IMR-90 (cell line): Measurements from ENCODE around the gene SLC22A6. TPM values are rescaled to one million over a fixed set of nuclear protein-coding genes. Genes with fewer than 3 reads are reported as not detected.

ENCODE experiments used
- ATAC-seq: fragments of 200-7000 bp; cut with Tn5 transposase; 2 replicates; pipeline ENCODE4 v1.9.1; 2020; ENCODE audit warnings: low read depth, mild to moderate bottlenecking, moderate library complexity
- BruUV-seq: library from RNA; stranded (reverse); fragments of 400-500 nt; replicated peaks from 2 replicates; lab custom pipeline; 2021; lab: Mats Ljungman, UMichigan
- CTCF ChIA-PET: fragments of 300-600 bp; formaldehyde crosslinking; extraction: SDS; loops from one replicate; lab custom pipeline; 2021; ENCODE audit warnings: antibody characterized with exemption; lab: Yijun Ruan, JAX
- POLR2A ChIA-PET: fragments of 300-600 bp; sonication (Branson Sonifier 250); formaldehyde crosslinking; loops from one replicate; lab custom pipeline; 2022; ENCODE audit warnings: antibody characterized with exemption; ENCODE audit not compliant: unreplicated experiment; lab: Charles Lee
- DNase-seq: peaks from one replicate; pipeline ENCODE4 v3.0.0; 2013
- H2AFZ ChIP-seq: replicated peaks from 2 replicates; pipeline ENCODE3; 2013; ENCODE audit warnings: low read length, mild to moderate bottlenecking; ENCODE audit not compliant: poor library complexity
- H2AK5ac ChIP-seq: 2 replicates; pipeline ENCODE4 v1.6.1; 2013; ENCODE audit warnings: low read depth, low read length, inconsistent platforms
- H2AK9ac ChIP-seq: replicated peaks from 2 replicates; pipeline ENCODE3; 2013; ENCODE audit warnings: mild to moderate bottlenecking, low read depth, low read length, moderate library complexity; ENCODE audit not compliant: poor library complexity
- H2BK120ac ChIP-seq: 2 replicates; pipeline ENCODE4 v1.6.1; 2013; ENCODE audit warnings: low read depth, low read length, inconsistent platforms
- H2BK15ac ChIP-seq: 3 replicates; pipeline ENCODE4 v1.6.1; 2013; ENCODE audit warnings: low read depth, low read length, inconsistent platforms
- H2BK20ac ChIP-seq: 2 replicates; pipeline ENCODE4 v1.6.1; 2013; ENCODE audit warnings: low read depth, mild to moderate bottlenecking, inconsistent platforms, low read length, moderate library complexity
- H2BK5ac ChIP-seq: 2 replicates; pipeline ENCODE4 v1.6.1; 2013; ENCODE audit warnings: mild to moderate bottlenecking, low read depth, low read length, inconsistent platforms; ENCODE audit not compliant: poor library complexity, severe bottlenecking
- H3K14ac ChIP-seq: replicated peaks from 2 replicates; pipeline ENCODE4 v1.6.1; 2013; ENCODE audit warnings: low read depth, low read length, inconsistent platforms
- H3K18ac ChIP-seq: 2 replicates; pipeline ENCODE4 v1.6.1; 2013; ENCODE audit warnings: low read depth, low read length, control low read depth
- H3K23ac ChIP-seq: 2 replicates; pipeline ENCODE4 v1.6.1; 2013; ENCODE audit warnings: low read depth, low read length, inconsistent platforms
- H3K27ac ChIP-seq: 2 replicates; pipeline ENCODE4 v1.5.1; 2013; ENCODE audit warnings: mild to moderate bottlenecking, control low read depth, low read length; ENCODE audit not compliant: insufficient read depth
- H3K27me3 ChIP-seq: 2 replicates; pipeline ENCODE4 v1.6.1; 2013; ENCODE audit warnings: low read length; ENCODE audit not compliant: control insufficient read depth, insufficient read depth
- H3K36me3 ChIP-seq: 2 replicates; pipeline ENCODE4 v1.6.1; 2013; ENCODE audit warnings: low read length, mixed read lengths; ENCODE audit not compliant: control insufficient read depth, insufficient read depth
- H3K4ac ChIP-seq: 2 replicates; pipeline ENCODE4 v1.6.1; 2013; ENCODE audit warnings: low read depth, low read length, inconsistent platforms
- H3K4me1 ChIP-seq: 2 replicates; pipeline ENCODE4 v1.6.1; 2013; ENCODE audit warnings: low read length, mixed read lengths; ENCODE audit not compliant: control insufficient read depth, insufficient read depth
- H3K4me2 ChIP-seq: 2 replicates; pipeline ENCODE4 v1.6.1; 2013; ENCODE audit warnings: low read depth, mild to moderate bottlenecking, control low read depth, low read length, moderate library complexity
- H3K4me3 ChIP-seq: 2 replicates; pipeline ENCODE4 v1.5.1; 2013; ENCODE audit warnings: low read depth, mild to moderate bottlenecking, control low read depth, low read length, moderate library complexity; ENCODE audit not compliant: insufficient read depth
- H3K56ac ChIP-seq: 2 replicates; pipeline ENCODE4 v1.6.1; 2013; ENCODE audit warnings: low read length, inconsistent platforms; ENCODE audit not compliant: insufficient read depth; ENCODE audit errors: extremely low read depth
- H3K79me1 ChIP-seq, 2 experiments: 2 replicates each; pipeline ENCODE4 v1.6.1; 2013; ENCODE audit warnings: low read length in 2 of 2, inconsistent platforms in 1 of 2, low read depth in 1 of 2
- H3K9ac ChIP-seq: 2 replicates; pipeline ENCODE4 v1.6.1; 2013; ENCODE audit warnings: low read depth, low read length, control low read depth
- H3K9me1 ChIP-seq: 2 replicates; pipeline ENCODE4 v1.6.1; 2013; ENCODE audit warnings: low read length, inconsistent platforms; ENCODE audit not compliant: insufficient read depth
- H3K9me3 ChIP-seq: 2 replicates; pipeline ENCODE4 v1.6.1; 2013; ENCODE audit warnings: low read length; ENCODE audit not compliant: control insufficient read depth, insufficient read depth
- H4K20me1 ChIP-seq: 2 replicates; pipeline ENCODE4 v1.6.1; 2013; ENCODE audit warnings: low read length, inconsistent platforms; ENCODE audit not compliant: insufficient read depth
- H4K5ac ChIP-seq: 2 replicates; pipeline ENCODE4 v1.6.1; 2013; ENCODE audit warnings: mild to moderate bottlenecking, low read depth, low read length, control low read depth
- H4K8ac ChIP-seq, 2 experiments: 2 replicates each; pipeline ENCODE4 v1.6.1; 2013; ENCODE audit warnings: low read depth in 2 of 2, low read length in 2 of 2, control low read depth in 1 of 2, inconsistent platforms in 1 of 2
- H4K91ac ChIP-seq: 2 replicates; pipeline ENCODE4 v1.6.1; 2013; ENCODE audit warnings: low read depth, low read length, inconsistent platforms; ENCODE audit not compliant: insufficient read depth
- CHD1 ChIP-seq: IDR thresholded peaks from 2 replicates; pipeline ENCODE4 v1.6.1; 2012; ENCODE audit warnings: low read depth, low read length, improper control_type of control experiment
- CTCF ChIP-seq: conservative IDR thresholded peaks from 2 replicates; pipeline ENCODE4 v1.5.1; 2012; ENCODE audit warnings: mild to moderate bottlenecking, low read depth, low read length, improper control_type of control experiment
- ELK1 ChIP-seq: fragments of 150-350 bp; IDR thresholded peaks from 2 replicates; pipeline ENCODE4 v1.6.1; 2016; ENCODE audit warnings: low read depth, mild to moderate bottlenecking, low read length, moderate library complexity, borderline replicate concordance
- MAZ ChIP-seq: IDR thresholded peaks from 2 replicates; pipeline ENCODE4 v1.6.1; 2012; ENCODE audit warnings: low read depth, mild to moderate bottlenecking, low read length, improper control_type of control experiment, moderate library complexity, borderline replicate concordance
- POLR2A ChIP-seq: IDR thresholded peaks from 2 replicates; pipeline ENCODE4 v1.6.1; 2012; ENCODE audit warnings: mild to moderate bottlenecking, low read depth, low read length
- RAD21 ChIP-seq: IDR thresholded peaks from 2 replicates; pipeline ENCODE4 v1.6.1; 2012; ENCODE audit warnings: low read length, improper control_type of control experiment
- RFX5 ChIP-seq: IDR thresholded peaks from 2 replicates; pipeline ENCODE4 v1.8.0; 2012; ENCODE audit warnings: low read depth, mild to moderate bottlenecking, low read length, moderate library complexity
- WGBS, 2 experiments: methylation state at CpG; one replicate each; pipeline versions ENCODE4 v1.1.5 to v1.1.7; 2013; ENCODE audit warnings: missing lambda C conversion rate in 2 of 2; ENCODE audit not compliant: insufficient read length in 1 of 2; ENCODE audit errors: extremely low coverage in 2 of 2; 5-methylcytosine and 5-hydroxymethylcytosine counted together
- dilution Hi-C: fragments of 300-500 bp; cut with HindIII; formaldehyde crosslinking; loops from one replicate; pipeline ENCODE4 v1.14.3; 2018; ENCODE audit warnings: low sequenced_read_pairs; ENCODE audit not compliant: unreplicated experiment
- in situ Hi-C: fragments of 300-500 bp; cut with MboI; formaldehyde crosslinking; loops from 3 replicates; pipeline ENCODE4 v1.14.3; 2019; ENCODE audit warnings: low sequenced_read_pairs, inconsistent platforms, mixed read lengths
- intact Hi-C: fragments of 100-400 bp; cut with micrococcal nuclease; formaldehyde crosslinking; loops from 2 replicates; pipeline ENCODE4 v1.10.0; 2022
- polyA plus RNA-seq, 3 experiments: library from polyadenylated mRNA; depleted of rRNA; stranded (reverse); fragments of >200 nt; gene quantifications; 2 replicates each; pipeline ENCODE4 v1.2.3, GENCODE V29; 2012; ENCODE audit warnings: low replicate concordance in 1 of 3
- total RNA-seq: library from RNA; depleted of rRNA; stranded (reverse); fragments of >200 nt; gene quantifications from 2 replicates; pipeline ENCODE4 v1.2.3, GENCODE V29; 2012

Gene SLC22A6
- total and polyA plus RNA-seq, 2 of the 4 experiments (the other 2 are of a cell fraction) = not detected

GRCh38 chr11:62953811-62954210 is 31.0 kb downstream of the SLC22A6 start:
- Histone ChIP-seq H3K4me2 (no peak overlapping the region), H4K91ac (no peak overlapping the region), H3K79me1 (no peaks in the 10 kb centered on the region), H3K56ac (no peak overlapping the region), H2BK15ac (no peak overlapping the region), H3K4me3 (no peak overlapping the region), H3K23ac (no peak overlapping the region), H2BK120ac (no peak overlapping the region), H2AK9ac (no peak overlapping the region), H4K5ac (no peak overlapping the region), H3K9ac (no peak overlapping the region), H4K20me1 (no peaks in the 10 kb centered on the region), H2BK5ac (no peak overlapping the region), H4K8ac (no peak overlapping the region), H3K9me3 (no peaks in the 10 kb centered on the region), H3K4ac (no peak overlapping the region), H3K36me3 (no peaks in the 10 kb centered on the region), H3K14ac (no peak overlapping the region), H2AFZ (no peak overlapping the region), H3K27me3 (peaks cover 4% of the 10 kb centered on the region; the same call in 1 of the 2 replicates), H3K9me1 (no peaks in the 10 kb centered on the region), H2BK20ac (no peak overlapping the region), H2AK5ac (no peak overlapping the region), H3K27ac (no peak overlapping the region), H3K4me1 (no peaks in the 10 kb centered on the region), H3K18ac (no peak overlapping the region)
- intact Hi-C loops (no loop called here), dilution Hi-C loops (no loop called here), in situ Hi-C loops (no loop called here)
- TF ChIP-seq RAD21 (no peak), CHD1 (no peak), ELK1 (no peak), MAZ (no peak), RFX5 (no peak), POLR2A (no peak), CTCF (no peak)
- DNase-seq (peak; percentile 53), ATAC-seq (peak; percentile 42; the same call in 1 of the 2 replicates)
- WGBS, 2 experiments = no CpG with 5 or more reads among the region's 4 CpGs
- ChIA-PET CTCF (no interaction called here), POLR2A (no interaction called here)
- BruUV-seq = no TSS peak
